HUES64 (cell line): Measurements from ENCODE around the gene KLK4. TPM values are rescaled to one million over a fixed set of nuclear protein-coding genes. Genes with fewer than 3 reads are reported as not detected.

Experiments
- H3K27ac ChIP-seq: 2 replicates; pipeline ENCODE4 v1.7.0; 2013; ENCODE audit warnings: low read depth, low read length, inconsistent platforms
- H3K27me3 ChIP-seq: 2 replicates; pipeline ENCODE4 v1.6.1; 2013; ENCODE audit warnings: mild to moderate bottlenecking, low read length; ENCODE audit not compliant: insufficient read depth
- H3K36me3 ChIP-seq: 2 replicates; pipeline ENCODE4 v1.6.1; 2013; ENCODE audit warnings: mild to moderate bottlenecking, low read length; ENCODE audit not compliant: insufficient read depth
- H3K4me1 ChIP-seq: 2 replicates; pipeline ENCODE4 v1.6.1; 2013; ENCODE audit warnings: mild to moderate bottlenecking, low read length, moderate library complexity; ENCODE audit not compliant: insufficient read depth
- H3K4me3 ChIP-seq: 2 replicates; pipeline ENCODE4 v1.5.1; 2013; ENCODE audit warnings: mild to moderate bottlenecking, low read length, moderate library complexity
- H3K9ac ChIP-seq: 2 replicates; pipeline ENCODE4 v1.6.1; 2013; ENCODE audit warnings: mild to moderate bottlenecking, low read depth, low read length
- H3K9me3 ChIP-seq: 2 replicates; pipeline ENCODE4 v1.6.1; 2013; ENCODE audit warnings: low read depth, low read length; ENCODE audit not compliant: insufficient read depth
- WGBS: fragments of 150-250, 120-280 bp; methylation state at CpG from one replicate; pipeline ENCODE4 v1.1.7; 2013; ENCODE audit warnings: missing lambda C conversion rate; 5-methylcytosine and 5-hydroxymethylcytosine counted together
- polyA plus RNA-seq, 2 experiments: library from polyadenylated mRNA; stranded (reverse); fragments of 50-300 nt; gene quantifications; one replicate each; pipeline ENCODE4 v1.2.3, GENCODE V29; 2013

Gene KLK4
- not detected for polyA plus RNA-seq (2013, experiment 1 of 2)
- polyA plus RNA-seq (2013, experiment 2 of 2), result not detected

- Histone ChIP-seq H3K4me3 (no peak within 1 kb of the TSS), H3K36me3 (no peaks in the 10 kb centered on the region), H3K27me3 (peaks cover 66% of the 10 kb centered on the region), H3K9ac (no peak within 1 kb of the TSS), H3K27ac (no peak within 1 kb of the TSS), H3K4me1 (no peaks in the 10 kb centered on the region), H3K9me3 (no peaks in the 10 kb centered on the region)
- WGBS, result 77% methylated on average over 9 of the region's 9 CpGs
These were observed at the start of gene KLK4 for GRCh38 chr19:50911206-50912101. Gene KLK4 (minus strand): TSS chr19:50911395. CDS start chr19:50910738, 657 bp downstream.

GRCh38 chr19:50959731-50960500 lies 48.7 kb upstream of the KLK4 start:
- Histone ChIP-seq H3K9ac (no peak overlapping the region), H3K36me3 (no peaks in the 10 kb centered on the region), H3K4me3 (no peak overlapping the region), H3K4me1 (no peaks in the 10 kb centered on the region), H3K27ac (no peak overlapping the region), H3K27me3 (no peaks in the 10 kb centered on the region; the same call in 1 of the 2 replicates), H3K9me3 (no peaks in the 10 kb centered on the region)
- 51% methylated on average over 7 of the region's 9 CpGs for WGBS

GRCh38 chr19:50957587-50957986 lies 46.4 kb upstream of the KLK4 start:
- 87% methylated on average over 8 of the region's 8 CpGs for WGBS
- Histone ChIP-seq H3K27me3 (no peaks in the 10 kb centered on the region; the same call in 1 of the 2 replicates), H3K27ac (no peak overlapping the region), H3K9ac (no peak overlapping the region), H3K4me3 (no peak overlapping the region), H3K36me3 (no peaks in the 10 kb centered on the region), H3K4me1 (no peaks in the 10 kb centered on the region), H3K9me3 (no peaks in the 10 kb centered on the region)

GRCh38 chr19:50952910-50953309 lies 41.7 kb upstream of the KLK4 start, which contains the start of gene KLK5:
Gene KLK5 (minus strand): TSS chr19:50953038. CDS start chr19:50952657, 381 bp downstream.
- no peak within 1 kb of the TSS for H3K4me3 ChIP-seq
- H3K36me3 ChIP-seq, result no peaks in the 10 kb centered on the region
- H3K27me3 ChIP-seq, result no peaks in the 10 kb centered on the region; the same call in 1 of the 2 replicates
- H3K9ac ChIP-seq, result no peak within 1 kb of the TSS
- H3K9me3 ChIP-seq, result no peaks in the 10 kb centered on the region
- H3K27ac ChIP-seq, result no peak within 1 kb of the TSS
- no peaks in the 10 kb centered on the region for H3K4me1 ChIP-seq
- WGBS, result 53% methylated on average over 7 of the region's 7 CpGs

- H3K4me1 ChIP-seq, result no peaks in the 10 kb centered on the region
- 88% methylated on average over 19 of the region's 19 CpGs for whole genome bisulfite sequencing
These were observed 38.7 kb upstream of the KLK4 start for GRCh38 chr19:50949861-50950260.

GRCh38 chr19:50947123-50947522 lies 35.9 kb upstream of the KLK4 start:
- Histone ChIP-seq H3K36me3 (no peaks in the 10 kb centered on the region), H3K27me3 (no peaks in the 10 kb centered on the region; the same call in 1 of the 2 replicates), H3K9ac (no peak overlapping the region), H3K4me1 (no peaks in the 10 kb centered on the region), H3K9me3 (no peaks in the 10 kb centered on the region), H3K4me3 (no peak overlapping the region), H3K27ac (no peak overlapping the region)
- 68% methylated on average over 4 of the region's 4 CpGs for WGBS

More at GRCh38 chr19:50949861-50950260, 38.7 kb upstream of the KLK4 start:
- no peak overlapping the region for H3K9ac ChIP-seq
- no peaks in the 10 kb centered on the region for H3K36me3 ChIP-seq
- no peaks in the 10 kb centered on the region; the same call in 1 of the 2 replicates for H3K27me3 ChIP-seq
- no peak overlapping the region for H3K27ac ChIP-seq
- H3K4me3 ChIP-seq, result no peak overlapping the region
- H3K9me3 ChIP-seq, result no peaks in the 10 kb centered on the region

GRCh38 chr19:50944795-50945194 lies 33.6 kb upstream of the KLK4 start:
- Histone ChIP-seq H3K27ac (no peak overlapping the region), H3K4me1 (no peaks in the 10 kb centered on the region), H3K27me3 (no peaks in the 10 kb centered on the region; the same call in 1 of the 2 replicates), H3K36me3 (no peaks in the 10 kb centered on the region), H3K9me3 (no peaks in the 10 kb centered on the region), H3K9ac (no peak overlapping the region), H3K4me3 (no peak overlapping the region)
- WGBS, result 72% methylated on average over 4 of the region's 4 CpGs

- Histone ChIP-seq H3K9me3 (0 out of 2 replicates have a peak, but pooled peaks cover 3% of the 10 kb centered on the region), H3K27ac (no peak overlapping the region), H3K36me3 (no peaks in the 10 kb centered on the region), H3K4me3 (no peak overlapping the region), H3K4me1 (no peaks in the 10 kb centered on the region), H3K9ac (no peak overlapping the region), H3K27me3 (no peaks in the 10 kb centered on the region; the same call in 1 of the 2 replicates)
- 84% methylated on average over 9 of the region's 10 CpGs for WGBS
These were observed 32.1 kb upstream of the KLK4 start for GRCh38 chr19:50943074-50943828.

GRCh38 chr19:50939596-50939995 lies 28.4 kb upstream of the KLK4 start:
- 0 out of 2 replicates have a peak, but pooled peaks cover 3% of the 10 kb centered on the region for H3K9me3 ChIP-seq
- H3K9ac ChIP-seq, result no peak overlapping the region
- WGBS, result 40% methylated on average over 1 of the region's 2 CpGs
- H3K27ac ChIP-seq, result no peak overlapping the region
- H3K36me3 ChIP-seq, result no peaks in the 10 kb centered on the region
- H3K4me1 ChIP-seq, result no peaks in the 10 kb centered on the region
- H3K27me3 ChIP-seq, result no peaks in the 10 kb centered on the region
- no peak overlapping the region for H3K4me3 ChIP-seq

- no peaks in the 10 kb centered on the region for H3K4me1 ChIP-seq
- H3K9ac ChIP-seq, result no peak overlapping the region
- H3K9me3 ChIP-seq, result no peaks in the 10 kb centered on the region
- 90% methylated on average over 8 of the region's 8 CpGs for WGBS
- no peak overlapping the region for H3K4me3 ChIP-seq
- H3K27me3 ChIP-seq, result peaks cover 6% of the 10 kb centered on the region; the same call in 1 of the 2 replicates
- no peaks in the 10 kb centered on the region for H3K36me3 ChIP-seq
- no peak overlapping the region for H3K27ac ChIP-seq
These were observed 22.4 kb upstream of the KLK4 start for GRCh38 chr19:50933640-50934039.
